K562 (cell line): ENCODE measurements around the gene FRMPD2.
"Not testable (repeated sequence)": the region's sequence is repeated elsewhere in the genome, so short reads cannot be mapped to it uniquely, and the experiment has no call there.

ENCODE experiments used
- POLR2A ChIP-seq: fragments of 450-650 bp; conservative IDR thresholded peaks from 2 replicates; pipeline ENCODE4 v1.6.1; 2016
- POLR3A ChIP-seq: IDR thresholded peaks from 2 replicates; pipeline ENCODE4 v1.6.1; 2011; ENCODE audit warnings: borderline replicate concordance, mild to moderate bottlenecking, moderate library complexity; ENCODE audit not compliant: insufficient read length, insufficient read depth; ENCODE audit errors: extremely low read depth
- RBM22 ChIP-seq: fragments of 200-400 bp; formaldehyde crosslinking; IDR thresholded peaks from 2 replicates; pipeline ENCODE4 v1.6.1; 2018; ENCODE audit warnings: low read length, low read depth; ENCODE audit not compliant: poor library complexity, severe bottlenecking
- TF ChIP-seq, protein P1 (sequence below): sonication (generic); formaldehyde crosslinking; IDR thresholded peaks from 2 replicates; pipeline ENCODE4 v1.8.0; 2023; ENCODE audit warnings: mild to moderate bottlenecking, missing genetic modification reagents
- TF ChIP-seq, protein P2 (sequence below): fragments of 250-450 bp; sonication (Bioruptor Pico); IDR thresholded peaks from 2 replicates; pipeline ENCODE4 v1.5.0; 2020; ENCODE audit warnings: mild to moderate bottlenecking, borderline replicate concordance

GRCh38 chr10:48125631-48126030, 148.9 kb downstream of the FRMPD2 start:
- TF ChIP-seq, protein P1, sequence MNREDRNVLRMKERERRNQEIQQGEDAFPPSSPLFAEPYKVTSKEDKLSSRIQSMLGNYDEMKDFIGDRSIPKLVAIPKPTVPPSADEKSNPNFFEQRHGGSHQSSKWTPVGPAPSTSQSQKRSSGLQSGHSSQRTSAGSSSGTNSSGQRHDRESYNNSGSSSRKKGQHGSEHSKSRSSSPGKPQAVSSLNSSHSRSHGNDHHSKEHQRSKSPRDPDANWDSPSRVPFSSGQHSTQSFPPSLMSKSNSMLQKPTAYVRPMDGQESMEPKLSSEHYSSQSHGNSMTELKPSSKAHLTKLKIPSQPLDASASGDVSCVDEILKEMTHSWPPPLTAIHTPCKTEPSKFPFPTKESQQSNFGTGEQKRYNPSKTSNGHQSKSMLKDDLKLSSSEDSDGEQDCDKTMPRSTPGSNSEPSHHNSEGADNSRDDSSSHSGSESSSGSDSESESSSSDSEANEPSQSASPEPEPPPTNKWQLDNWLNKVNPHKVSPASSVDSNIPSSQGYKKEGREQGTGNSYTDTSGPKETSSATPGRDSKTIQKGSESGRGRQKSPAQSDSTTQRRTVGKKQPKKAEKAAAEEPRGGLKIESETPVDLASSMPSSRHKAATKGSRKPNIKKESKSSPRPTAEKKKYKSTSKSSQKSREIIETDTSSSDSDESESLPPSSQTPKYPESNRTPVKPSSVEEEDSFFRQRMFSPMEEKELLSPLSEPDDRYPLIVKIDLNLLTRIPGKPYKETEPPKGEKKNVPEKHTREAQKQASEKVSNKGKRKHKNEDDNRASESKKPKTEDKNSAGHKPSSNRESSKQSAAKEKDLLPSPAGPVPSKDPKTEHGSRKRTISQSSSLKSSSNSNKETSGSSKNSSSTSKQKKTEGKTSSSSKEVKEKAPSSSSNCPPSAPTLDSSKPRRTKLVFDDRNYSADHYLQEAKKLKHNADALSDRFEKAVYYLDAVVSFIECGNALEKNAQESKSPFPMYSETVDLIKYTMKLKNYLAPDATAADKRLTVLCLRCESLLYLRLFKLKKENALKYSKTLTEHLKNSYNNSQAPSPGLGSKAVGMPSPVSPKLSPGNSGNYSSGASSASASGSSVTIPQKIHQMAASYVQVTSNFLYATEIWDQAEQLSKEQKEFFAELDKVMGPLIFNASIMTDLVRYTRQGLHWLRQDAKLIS (CRISPR knock-in tag): not testable (repeated sequence)
- not testable (repeated sequence) for TF ChIP-seq POLR3A, POLR2A, RBM22
- TF ChIP-seq, protein P2, sequence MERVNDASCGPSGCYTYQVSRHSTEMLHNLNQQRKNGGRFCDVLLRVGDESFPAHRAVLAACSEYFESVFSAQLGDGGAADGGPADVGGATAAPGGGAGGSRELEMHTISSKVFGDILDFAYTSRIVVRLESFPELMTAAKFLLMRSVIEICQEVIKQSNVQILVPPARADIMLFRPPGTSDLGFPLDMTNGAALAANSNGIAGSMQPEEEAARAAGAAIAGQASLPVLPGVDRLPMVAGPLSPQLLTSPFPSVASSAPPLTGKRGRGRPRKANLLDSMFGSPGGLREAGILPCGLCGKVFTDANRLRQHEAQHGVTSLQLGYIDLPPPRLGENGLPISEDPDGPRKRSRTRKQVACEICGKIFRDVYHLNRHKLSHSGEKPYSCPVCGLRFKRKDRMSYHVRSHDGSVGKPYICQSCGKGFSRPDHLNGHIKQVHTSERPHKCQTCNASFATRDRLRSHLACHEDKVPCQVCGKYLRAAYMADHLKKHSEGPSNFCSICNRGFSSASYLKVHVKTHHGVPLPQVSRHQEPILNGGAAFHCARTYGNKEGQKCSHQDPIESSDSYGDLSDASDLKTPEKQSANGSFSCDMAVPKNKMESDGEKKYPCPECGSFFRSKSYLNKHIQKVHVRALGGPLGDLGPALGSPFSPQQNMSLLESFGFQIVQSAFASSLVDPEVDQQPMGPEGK (CRISPR knock-in tag): not testable (repeated sequence)
